Stimulated activated naive CD4-positive, alpha-beta T cell treated with Interleukin-2 at 50 U/mL for 16 hours (primary cell): ENCODE results near the gene KRR1.
"Not testable (repeated sequence)": the region's sequence is repeated elsewhere in the genome, so short reads cannot be mapped to it uniquely, and the experiment has no call there.

Experiments used
- DNase-seq: peaks from one replicate; lab custom pipeline; 2025; lab: John Stamatoyannopoulos, UW

KRR1 gene

GRCh38 chr12:75525263-75525662 lies 13.9 kb upstream of the KRR1 start:
- no peak for DNase-seq

- DNase-seq, result not testable (repeated sequence)
Observed at GRCh38 chr12:75522124-75522523, 10.7 kb upstream of the KRR1 start.

GRCh38 chr12:75521224-75521623 lies 9.8 kb upstream of the KRR1 start:
- not testable (repeated sequence) for DNase-seq

GRCh38 chr12:75509621-75510020 lies 1.8 kb downstream of the KRR1 start:
- no peak for DNase-seq

- DNase-seq, result no peak
Observed at GRCh38 chr12:75508159-75508558, 3.2 kb downstream of the KRR1 start.

- DNase-seq, result no peak
Observed at GRCh38 chr12:75507086-75507485, 4.3 kb downstream of the KRR1 start.

- DNase-seq, result no peak
Observed at GRCh38 chr12:75505706-75506312, 5.6 kb downstream of the KRR1 start.

GRCh38 chr12:75503866-75504265 lies 7.5 kb downstream of the KRR1 start:
- DNase-seq, result no peak

- DNase-seq, result no peak
Observed at GRCh38 chr12:75503459-75503858, 8.0 kb downstream of the KRR1 start.

- DNase-seq, result no peak
Observed at GRCh38 chr12:75491169-75491568, 20.2 kb downstream of the KRR1 start.

GRCh38 chr12:75489613-75490210 lies 21.7 kb downstream of the KRR1 start:
- peak; percentile 39 for DNase-seq

- DNase-seq, result no peak
Observed at GRCh38 chr12:75489187-75489586, 22.2 kb downstream of the KRR1 start.

- DNase-seq, result no peak
Observed at GRCh38 chr12:75488553-75488952, 22.9 kb downstream of the KRR1 start.

- no peak for DNase-seq
Observed at GRCh38 chr12:75487308-75487707, 24.1 kb downstream of the KRR1 start.

- DNase-seq, result not testable (repeated sequence)
Observed at GRCh38 chr12:75484450-75484849, 27.0 kb downstream of the KRR1 start.

GRCh38 chr12:75483431-75483830 lies 28.0 kb downstream of the KRR1 start:
- DNase-seq, result no peak

GRCh38 chr12:75482646-75483045 lies 28.8 kb downstream of the KRR1 start:
- no peak for DNase-seq

GRCh38 chr12:75481774-75482173 lies 29.6 kb downstream of the KRR1 start:
- no peak for DNase-seq

GRCh38 chr12:75481013-75481705 lies 30.2 kb downstream of the KRR1 start:
- no peak for DNase-seq

GRCh38 chr12:75480469-75480949 lies 30.9 kb downstream of the KRR1 start, which contains the start of gene GLIPR1:
Gene GLIPR1, plus strand, starts transcription at chr12:75480755. Its CDS starts 126 bp downstream, at chr12:75480881.
- peak; percentile 75 for DNase-seq

- no peak for DNase-seq
Observed at GRCh38 chr12:75479963-75480461, 31.4 kb downstream of the KRR1 start.

GRCh38 chr12:75478116-75478794 lies 33.2 kb downstream of the KRR1 start:
- peak; percentile 25 for DNase-seq
